WTC11 (cell line): ENCODE results near the gene ARL6IP5. TPM values are rescaled to one million over a fixed set of nuclear protein-coding genes. Genes with fewer than 3 reads are reported as not detected.

ENCODE experiments used
- ATAC-seq: fragments of 200-7000 bp; cut with Tn5 transposase; 2 replicates; pipeline ENCODE4 v1.10.0; 2021; ENCODE audit warnings: mild to moderate bottlenecking, moderate library complexity
- CTCF ChIA-PET: fragments of 300-600 bp; sonication (Branson Sonifier 250); formaldehyde crosslinking; loops from one replicate; lab custom pipeline; 2021; ENCODE audit warnings: antibody characterized with exemption; lab: Charles Lee
- POLR2A ChIA-PET: fragments of 350-600 bp; sonication (Branson Sonifier 250); formaldehyde crosslinking; loops from one replicate; lab custom pipeline; 2021; ENCODE audit warnings: antibody characterized with exemption; lab: Charles Lee
- DNase-seq: peaks from one replicate; pipeline ENCODE4 v3.0.0; 2021; ENCODE audit warnings: low spot score
- H3K27ac Mint-ChIP-seq: 2 replicates; pipeline ENCODE4 v1.8.0; 2021; ENCODE audit warnings: mixed read lengths
- H3K27me3 Mint-ChIP-seq: 2 replicates; pipeline ENCODE4 v1.8.0; 2021; ENCODE audit warnings: low read depth, mild to moderate bottlenecking, moderate library complexity, mixed read lengths
- H3K36me3 Mint-ChIP-seq: 2 replicates; pipeline ENCODE4 v1.8.0; 2021; ENCODE audit warnings: mixed read lengths
- H3K4me1 Mint-ChIP-seq: 2 replicates; pipeline ENCODE4 v1.8.0; 2022; ENCODE audit warnings: mixed read lengths
- H3K4me3 Mint-ChIP-seq: 2 replicates; pipeline ENCODE4 v1.8.0; 2021; ENCODE audit warnings: mild to moderate bottlenecking, moderate library complexity, mixed read lengths
- H3K9me3 Mint-ChIP-seq: 2 replicates; pipeline ENCODE4 v1.8.0; 2021; ENCODE audit warnings: mixed read lengths
- CREB1 ChIP-seq: sonication (generic); formaldehyde crosslinking; IDR thresholded peaks from 2 replicates; pipeline ENCODE4 v1.8.0; 2023; ENCODE audit warnings: mild to moderate bottlenecking, missing genetic modification reagents
- CREM ChIP-seq: sonication (generic); formaldehyde crosslinking; IDR thresholded peaks from 2 replicates; pipeline ENCODE4 v1.8.1; 2022; ENCODE audit warnings: mild to moderate bottlenecking, missing genetic modification reagents, moderate library complexity
- ELF4 ChIP-seq: sonication (generic); formaldehyde crosslinking; IDR thresholded peaks from 2 replicates; pipeline ENCODE4 v1.8.1; 2022; ENCODE audit warnings: low read depth, mild to moderate bottlenecking, moderate library complexity, missing genetic modification reagents
- ERG ChIP-seq: fragments of 250-450 bp; sonication (Bioruptor Pico); IDR thresholded peaks from 2 replicates; pipeline ENCODE4 v1.8.0; 2021; ENCODE audit warnings: mild to moderate bottlenecking
- IRF1 ChIP-seq: sonication (generic); formaldehyde crosslinking; IDR thresholded peaks from 2 replicates; pipeline ENCODE4 v1.8.0; 2023; ENCODE audit warnings: missing genetic modification reagents
- IRF2 ChIP-seq: sonication (generic); formaldehyde crosslinking; IDR thresholded peaks from 2 replicates; pipeline ENCODE4 v1.8.0; 2022; ENCODE audit warnings: low read depth, missing genetic modification reagents, borderline replicate concordance
- NR1H2 ChIP-seq: sonication (generic); formaldehyde crosslinking; IDR thresholded peaks from 2 replicates; pipeline ENCODE4 v1.9.0; 2021; ENCODE audit warnings: mild to moderate bottlenecking, moderate library complexity, missing genetic modification reagents
- OVOL2 ChIP-seq: fragments of 250-450 bp; sonication (Bioruptor Pico); IDR thresholded peaks from 2 replicates; pipeline ENCODE4 v1.9.0; 2021; ENCODE audit warnings: mild to moderate bottlenecking, borderline replicate concordance
- SOX15 ChIP-seq: fragments of 250-450 bp; sonication (Bioruptor Pico); IDR thresholded peaks from 2 replicates; pipeline ENCODE4 v1.9.0; 2021; ENCODE audit warnings: mild to moderate bottlenecking
- STAT6 ChIP-seq: sonication (generic); formaldehyde crosslinking; conservative IDR thresholded peaks from 2 replicates; pipeline ENCODE4 v1.8.1; 2023; ENCODE audit warnings: mild to moderate bottlenecking, low read depth, missing genetic modification reagents, moderate library complexity
- TEAD1 ChIP-seq: sonication (generic); formaldehyde crosslinking; IDR thresholded peaks from 2 replicates; pipeline ENCODE4 v1.8.0; 2022; ENCODE audit warnings: mild to moderate bottlenecking, missing genetic modification reagents
- ZNF317 ChIP-seq: sonication (generic); formaldehyde crosslinking; IDR thresholded peaks from 2 replicates; pipeline ENCODE4 v1.8.1; 2023; ENCODE audit warnings: low read depth, mild to moderate bottlenecking, moderate library complexity, missing genetic modification reagents, borderline replicate concordance
- ZNF425 ChIP-seq: fragments of 250-450 bp; sonication (Bioruptor Pico); conservative IDR thresholded peaks from 2 replicates; pipeline ENCODE4 v1.9.0; 2021; ENCODE audit warnings: mild to moderate bottlenecking
- total RNA-seq: library from RNA; stranded (reverse); gene quantifications from 3 replicates; pipeline ENCODE4 v1.2.3, GENCODE V29; 2021
- TF ChIP-seq, protein P1 (sequence below): sonication (generic); formaldehyde crosslinking; IDR thresholded peaks from 2 replicates; pipeline ENCODE4 v1.8.1; 2022; ENCODE audit warnings: low read depth, missing genetic modification reagents, borderline replicate concordance
- TF ChIP-seq, protein P2 (sequence below): sonication (generic); formaldehyde crosslinking; IDR thresholded peaks from 2 replicates; pipeline ENCODE4 v1.8.1; 2022; ENCODE audit warnings: low read depth, mild to moderate bottlenecking, moderate library complexity, missing genetic modification reagents, borderline replicate concordance
- TF ChIP-seq, protein P3 (sequence below): fragments of 250-450 bp; sonication (Bioruptor Pico); IDR thresholded peaks from 2 replicates; pipeline ENCODE4 v1.9.0; 2021; ENCODE audit warnings: mild to moderate bottlenecking, borderline replicate concordance

Gene ARL6IP5
- total RNA-seq, 1 experiment from 2014 or later, result 28.4 TPM

DNA sequence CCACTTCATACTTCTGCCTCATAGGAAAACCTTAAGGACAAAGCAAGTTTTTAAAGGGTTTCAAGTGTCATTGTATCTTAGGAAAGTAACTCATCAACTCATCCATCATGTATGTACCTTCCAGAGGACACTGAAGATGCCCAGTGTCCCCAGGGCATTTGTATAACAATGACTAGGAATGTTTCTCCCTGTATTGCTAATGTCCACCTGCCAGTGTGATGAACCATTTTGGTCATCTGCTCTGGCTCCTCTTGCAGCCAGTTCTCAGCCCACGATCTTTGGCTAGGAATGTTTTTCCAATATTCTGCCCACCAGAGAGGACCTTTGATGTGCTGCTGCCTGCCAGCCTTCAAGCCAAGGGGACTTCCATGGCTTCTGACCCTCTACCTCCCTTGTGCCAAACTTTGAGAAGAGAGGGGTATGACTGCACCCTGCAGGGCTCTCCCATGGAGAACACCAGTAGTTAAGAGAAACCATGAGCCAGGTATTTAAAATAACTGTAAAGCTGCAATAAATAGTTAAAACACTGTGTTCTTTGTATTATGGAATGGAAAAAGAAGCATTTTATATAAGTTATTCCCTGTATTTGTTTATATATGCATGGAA is 26.3 kb downstream of the ARL6IP5 start (continued):
- TF ChIP-seq, protein P1, sequence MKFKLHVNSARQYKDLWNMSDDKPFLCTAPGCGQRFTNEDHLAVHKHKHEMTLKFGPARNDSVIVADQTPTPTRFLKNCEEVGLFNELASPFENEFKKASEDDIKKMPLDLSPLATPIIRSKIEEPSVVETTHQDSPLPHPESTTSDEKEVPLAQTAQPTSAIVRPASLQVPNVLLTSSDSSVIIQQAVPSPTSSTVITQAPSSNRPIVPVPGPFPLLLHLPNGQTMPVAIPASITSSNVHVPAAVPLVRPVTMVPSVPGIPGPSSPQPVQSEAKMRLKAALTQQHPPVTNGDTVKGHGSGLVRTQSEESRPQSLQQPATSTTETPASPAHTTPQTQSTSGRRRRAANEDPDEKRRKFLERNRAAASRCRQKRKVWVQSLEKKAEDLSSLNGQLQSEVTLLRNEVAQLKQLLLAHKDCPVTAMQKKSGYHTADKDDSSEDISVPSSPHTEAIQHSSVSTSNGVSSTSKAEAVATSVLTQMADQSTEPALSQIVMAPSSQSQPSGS (CRISPR knock-in tag), result no peak
- TF ChIP-seq, all 79 proteins: peak for 0

- no peak for DNase-seq
- POLR2A ChIA-PET, result no interaction called here
- Mint-ChIP-seq H3K4me1 (peaks cover 12% of the 10 kb centered on the region), H3K9me3 (no peaks in the 10 kb centered on the region), H3K36me3 (no peaks in the 10 kb centered on the region), H3K27me3 (no peaks in the 10 kb centered on the region), H3K4me3 (no peak overlapping the region), H3K27ac (no peak overlapping the region)
- no peak for ATAC-seq
- CTCF ChIA-PET, result no interaction called here
- TF ChIP-seq CREM, result no peak
- TF ChIP-seq IRF2 (CRISPR knock-in tag), result no peak
- no peak for TF ChIP-seq ZNF317 (CRISPR knock-in tag)
- TF ChIP-seq IRF1, result no peak
- TF ChIP-seq, protein P2, sequence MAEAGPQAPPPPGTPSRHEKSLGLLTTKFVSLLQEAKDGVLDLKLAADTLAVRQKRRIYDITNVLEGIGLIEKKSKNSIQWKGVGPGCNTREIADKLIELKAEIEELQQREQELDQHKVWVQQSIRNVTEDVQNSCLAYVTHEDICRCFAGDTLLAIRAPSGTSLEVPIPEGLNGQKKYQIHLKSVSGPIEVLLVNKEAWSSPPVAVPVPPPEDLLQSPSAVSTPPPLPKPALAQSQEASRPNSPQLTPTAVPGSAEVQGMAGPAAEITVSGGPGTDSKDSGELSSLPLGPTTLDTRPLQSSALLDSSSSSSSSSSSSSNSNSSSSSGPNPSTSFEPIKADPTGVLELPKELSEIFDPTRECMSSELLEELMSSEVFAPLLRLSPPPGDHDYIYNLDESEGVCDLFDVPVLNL (CRISPR knock-in tag), result no peak
- TF ChIP-seq ZNF425 (CRISPR knock-in tag), result no peak
- TF ChIP-seq ERG, result no peak
- no peak for TF ChIP-seq ELF4 (CRISPR knock-in tag)
- TF ChIP-seq TEAD1 (CRISPR knock-in tag), result no peak
Observed at GRCh38 chr3:69113536-69113935, 28.8 kb downstream of the ARL6IP5 start.

DNA sequence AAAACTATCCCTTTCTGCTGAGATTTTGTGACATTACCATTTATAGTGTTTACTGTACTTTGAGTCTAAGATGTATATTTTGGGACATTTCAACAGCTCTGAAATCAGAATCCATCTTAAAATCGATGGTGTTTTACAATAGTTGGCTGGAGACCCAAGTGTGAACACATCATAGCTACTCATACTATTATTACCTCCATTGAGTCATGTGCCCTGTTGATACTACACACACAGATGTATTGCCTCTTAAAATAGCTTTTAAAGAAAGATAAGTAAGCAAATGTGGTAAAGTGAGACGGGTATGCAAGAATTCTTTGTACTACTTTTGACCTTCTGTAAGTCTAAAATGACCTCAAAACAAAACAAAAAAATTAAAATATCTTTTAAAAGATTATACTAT is 31.0 kb downstream of the ARL6IP5 start:
- Mint-ChIP-seq H3K36me3 (no peaks in the 10 kb centered on the region), H3K9me3 (no peaks in the 10 kb centered on the region), H3K4me3 (no peak overlapping the region), H3K27me3 (no peaks in the 10 kb centered on the region), H3K27ac (no peak overlapping the region), H3K4me1 (peaks cover 13% of the 10 kb centered on the region)
- DNase-seq, result no peak
- POLR2A ChIA-PET, result no interaction called here
- CTCF ChIA-PET, result no interaction called here
- TF ChIP-seq SOX15 (CRISPR knock-in tag), result no peak
- no peak for TF ChIP-seq CREB1 (CRISPR knock-in tag)
- no peak for TF ChIP-seq OVOL2 (CRISPR knock-in tag)
- TF ChIP-seq, protein P3, sequence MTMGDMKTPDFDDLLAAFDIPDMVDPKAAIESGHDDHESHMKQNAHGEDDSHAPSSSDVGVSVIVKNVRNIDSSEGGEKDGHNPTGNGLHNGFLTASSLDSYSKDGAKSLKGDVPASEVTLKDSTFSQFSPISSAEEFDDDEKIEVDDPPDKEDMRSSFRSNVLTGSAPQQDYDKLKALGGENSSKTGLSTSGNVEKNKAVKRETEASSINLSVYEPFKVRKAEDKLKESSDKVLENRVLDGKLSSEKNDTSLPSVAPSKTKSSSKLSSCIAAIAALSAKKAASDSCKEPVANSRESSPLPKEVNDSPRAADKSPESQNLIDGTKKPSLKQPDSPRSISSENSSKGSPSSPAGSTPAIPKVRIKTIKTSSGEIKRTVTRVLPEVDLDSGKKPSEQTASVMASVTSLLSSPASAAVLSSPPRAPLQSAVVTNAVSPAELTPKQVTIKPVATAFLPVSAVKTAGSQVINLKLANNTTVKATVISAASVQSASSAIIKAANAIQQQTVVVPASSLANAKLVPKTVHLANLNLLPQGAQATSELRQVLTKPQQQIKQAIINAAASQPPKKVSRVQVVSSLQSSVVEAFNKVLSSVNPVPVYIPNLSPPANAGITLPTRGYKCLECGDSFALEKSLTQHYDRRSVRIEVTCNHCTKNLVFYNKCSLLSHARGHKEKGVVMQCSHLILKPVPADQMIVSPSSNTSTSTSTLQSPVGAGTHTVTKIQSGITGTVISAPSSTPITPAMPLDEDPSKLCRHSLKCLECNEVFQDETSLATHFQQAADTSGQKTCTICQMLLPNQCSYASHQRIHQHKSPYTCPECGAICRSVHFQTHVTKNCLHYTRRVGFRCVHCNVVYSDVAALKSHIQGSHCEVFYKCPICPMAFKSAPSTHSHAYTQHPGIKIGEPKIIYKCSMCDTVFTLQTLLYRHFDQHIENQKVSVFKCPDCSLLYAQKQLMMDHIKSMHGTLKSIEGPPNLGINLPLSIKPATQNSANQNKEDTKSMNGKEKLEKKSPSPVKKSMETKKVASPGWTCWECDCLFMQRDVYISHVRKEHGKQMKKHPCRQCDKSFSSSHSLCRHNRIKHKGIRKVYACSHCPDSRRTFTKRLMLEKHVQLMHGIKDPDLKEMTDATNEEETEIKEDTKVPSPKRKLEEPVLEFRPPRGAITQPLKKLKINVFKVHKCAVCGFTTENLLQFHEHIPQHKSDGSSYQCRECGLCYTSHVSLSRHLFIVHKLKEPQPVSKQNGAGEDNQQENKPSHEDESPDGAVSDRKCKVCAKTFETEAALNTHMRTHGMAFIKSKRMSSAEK (CRISPR knock-in tag), result no peak
- TF ChIP-seq NR1H2 (CRISPR knock-in tag), result no peak
- TF ChIP-seq STAT6 (CRISPR knock-in tag), result no peak
- ATAC-seq, result no peak
